GM18909 (cell line): ENCODE data around the gene FADS1.

ENCODE experiments used
- ATAC-seq: cut with Tn5 transposase; IDR thresholded peaks from one replicate; pipeline ENCODE4 v1.9.1; 2021; ENCODE audit warnings: mild to moderate bottlenecking; ENCODE audit not compliant: unreplicated experiment, poor library complexity

FADS1 gene

DNA sequence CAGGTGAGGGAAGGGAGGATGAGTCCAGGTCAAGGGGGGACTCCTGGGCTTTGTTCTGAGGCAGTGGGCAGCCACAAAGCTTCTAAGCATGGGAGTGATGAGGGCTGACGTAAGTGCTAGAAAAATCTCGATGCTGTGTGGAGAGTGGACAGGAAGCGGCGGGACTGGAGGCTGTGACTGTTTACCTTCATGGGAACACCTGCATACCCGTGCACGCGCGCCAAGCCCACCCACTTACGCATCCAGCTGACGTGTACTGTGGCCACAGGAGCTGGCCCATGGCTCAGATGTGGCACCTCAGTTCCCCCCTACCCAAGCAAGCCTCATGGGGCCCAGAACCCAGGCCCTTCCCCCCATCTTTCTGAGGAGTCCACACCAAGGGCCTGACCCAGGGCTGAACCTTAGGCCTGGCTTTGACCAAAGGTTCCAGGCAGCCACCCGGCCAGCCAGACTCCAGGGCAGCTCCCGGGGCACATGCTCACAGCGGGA is 50.4 kb downstream of the FADS1 start:
- no peak for ATAC-seq

DNA sequence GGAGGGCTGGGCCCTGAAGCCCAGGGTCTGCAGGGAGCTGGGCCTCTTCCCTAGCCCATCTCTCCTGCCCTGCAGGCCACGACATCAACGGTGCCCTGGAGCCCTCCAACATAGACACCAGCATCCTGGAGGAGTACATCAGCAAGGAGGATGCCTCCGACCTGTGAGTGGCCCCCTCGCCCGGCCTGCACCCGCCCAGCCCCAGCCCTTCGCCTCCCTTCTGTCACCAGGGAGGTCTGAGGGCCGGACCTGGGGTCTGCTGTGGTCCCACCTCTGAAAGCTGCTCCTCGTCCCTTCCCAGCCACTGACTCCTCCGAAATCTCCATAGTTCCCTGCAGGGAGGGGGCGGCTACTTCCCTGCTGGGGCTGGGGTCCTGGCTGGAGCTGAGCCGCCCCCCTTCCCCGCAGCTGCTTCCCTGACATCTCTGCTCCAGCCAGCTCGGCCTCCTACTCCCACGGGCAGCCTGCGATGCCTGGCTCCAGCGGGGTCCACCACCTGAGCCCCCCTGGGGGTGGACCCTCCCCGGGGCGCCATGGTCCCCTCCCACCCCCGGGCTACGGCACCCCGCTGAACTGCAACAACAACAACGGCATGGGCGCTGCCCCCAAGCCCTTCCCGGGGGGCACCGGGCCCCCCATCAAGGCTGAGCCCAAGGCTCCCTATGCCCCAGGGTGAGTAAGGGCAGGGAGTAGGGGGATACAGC is 51.1 kb downstream of the FADS1 start:
- ATAC-seq: no peak

DNA sequence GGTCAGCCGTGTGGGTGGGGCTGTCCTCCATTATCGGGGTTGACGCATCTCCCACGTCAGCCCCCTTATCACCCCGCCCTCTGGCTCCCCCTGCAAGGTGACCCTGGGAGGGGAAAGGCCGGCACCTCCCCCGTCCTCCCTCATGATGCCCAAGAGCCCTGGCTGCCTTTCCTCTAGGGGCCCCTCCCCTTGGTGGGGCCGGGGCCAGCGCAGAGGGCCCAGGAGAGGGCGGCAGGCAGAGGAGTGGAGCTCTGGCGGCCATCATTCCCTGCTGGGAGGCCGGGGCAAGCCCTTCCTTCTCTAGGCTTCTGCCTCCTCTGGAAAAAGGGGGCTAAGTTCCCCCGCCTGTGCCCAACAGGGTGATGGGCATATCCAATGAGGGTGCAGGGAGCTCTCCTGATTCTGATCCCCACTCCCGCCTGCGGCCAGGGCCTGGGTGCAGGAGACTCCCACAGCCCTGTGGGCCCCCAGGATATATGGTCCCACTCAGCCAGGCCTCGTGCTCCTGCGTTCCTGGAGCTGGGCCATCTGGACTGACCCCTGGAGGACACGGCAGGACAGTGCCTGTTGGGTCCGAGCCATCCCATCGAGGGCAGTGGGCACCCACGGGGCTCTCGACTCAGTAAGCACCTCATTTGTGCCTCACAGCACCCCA is 52.1 kb downstream of the FADS1 start:
- no peak for ATAC-seq

DNA sequence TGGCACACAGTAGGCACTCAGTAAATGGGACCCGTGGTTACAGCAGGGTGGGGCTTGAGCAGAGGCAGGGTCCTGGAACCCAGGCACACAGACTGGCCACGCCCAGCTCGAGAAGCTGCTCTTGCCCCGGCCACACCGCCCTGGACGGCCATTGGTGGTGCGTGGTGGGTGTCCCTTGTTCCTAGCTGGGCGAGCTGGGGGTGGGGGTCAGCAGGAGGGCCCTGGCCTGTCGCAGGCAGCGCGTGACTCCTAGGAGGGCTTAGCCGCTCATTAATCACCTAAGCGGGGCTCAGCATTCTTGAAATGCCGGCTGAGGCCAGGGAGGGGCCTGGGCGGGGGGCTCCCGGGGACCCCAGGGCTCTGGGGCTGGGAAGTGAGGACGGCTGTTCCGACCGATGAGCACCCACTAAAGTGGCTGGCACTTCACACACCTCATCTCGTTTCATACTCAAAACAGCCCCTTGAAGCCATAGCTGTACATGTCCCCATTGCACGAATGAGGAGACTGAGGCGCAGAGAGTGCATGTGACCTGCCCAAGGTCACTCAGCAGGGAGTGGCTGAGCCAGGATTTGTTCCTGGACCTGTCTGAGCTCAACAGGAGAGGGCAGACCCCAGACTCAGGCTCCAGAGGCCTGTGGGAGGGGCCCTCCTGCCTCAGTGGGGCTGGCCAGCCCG is 52.7 kb downstream of the FADS1 start:
- no peak for ATAC-seq

DNA sequence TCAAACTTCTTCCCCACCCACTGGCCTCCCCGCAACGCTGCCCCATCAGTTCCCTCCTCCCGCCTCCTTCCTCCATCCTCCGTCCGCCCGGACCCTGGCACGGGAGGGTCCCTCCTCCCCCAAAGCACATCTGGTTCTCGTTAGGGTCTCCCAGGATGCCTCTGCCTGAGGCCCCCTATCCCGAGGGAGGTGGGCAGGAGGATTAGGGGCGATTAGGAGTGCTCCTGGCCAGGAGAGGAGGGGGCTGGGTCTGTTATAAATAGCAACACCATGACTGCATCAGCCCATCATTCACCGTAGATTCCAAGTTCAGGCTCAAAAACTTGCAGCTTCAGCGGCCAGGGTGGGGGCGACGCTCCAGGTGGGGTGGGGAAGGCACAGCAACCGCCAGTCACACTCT is 54.0 kb downstream of the FADS1 start:
- no peak for ATAC-seq

DNA sequence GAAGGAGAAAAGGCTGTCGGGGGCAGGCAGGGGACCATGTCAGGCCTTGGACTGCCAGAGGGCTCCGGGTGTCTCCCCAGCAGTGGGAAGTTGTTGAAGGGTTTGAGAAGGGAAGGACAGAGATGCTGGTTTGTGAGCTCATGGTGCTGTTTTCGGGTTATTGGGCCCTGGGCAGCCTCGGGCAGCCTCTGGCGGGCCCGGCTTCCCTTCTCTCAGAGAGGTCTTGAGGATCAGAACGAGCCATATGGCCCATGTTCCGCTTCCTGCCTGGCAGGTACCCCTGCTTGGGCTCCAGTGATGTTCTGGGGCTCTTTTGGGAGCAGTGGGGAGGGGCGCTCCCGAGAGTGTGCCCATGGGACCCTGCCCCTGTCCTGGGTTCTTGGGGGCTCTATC is 54.6 kb downstream of the FADS1 start:
- no peak for ATAC-seq

DNA sequence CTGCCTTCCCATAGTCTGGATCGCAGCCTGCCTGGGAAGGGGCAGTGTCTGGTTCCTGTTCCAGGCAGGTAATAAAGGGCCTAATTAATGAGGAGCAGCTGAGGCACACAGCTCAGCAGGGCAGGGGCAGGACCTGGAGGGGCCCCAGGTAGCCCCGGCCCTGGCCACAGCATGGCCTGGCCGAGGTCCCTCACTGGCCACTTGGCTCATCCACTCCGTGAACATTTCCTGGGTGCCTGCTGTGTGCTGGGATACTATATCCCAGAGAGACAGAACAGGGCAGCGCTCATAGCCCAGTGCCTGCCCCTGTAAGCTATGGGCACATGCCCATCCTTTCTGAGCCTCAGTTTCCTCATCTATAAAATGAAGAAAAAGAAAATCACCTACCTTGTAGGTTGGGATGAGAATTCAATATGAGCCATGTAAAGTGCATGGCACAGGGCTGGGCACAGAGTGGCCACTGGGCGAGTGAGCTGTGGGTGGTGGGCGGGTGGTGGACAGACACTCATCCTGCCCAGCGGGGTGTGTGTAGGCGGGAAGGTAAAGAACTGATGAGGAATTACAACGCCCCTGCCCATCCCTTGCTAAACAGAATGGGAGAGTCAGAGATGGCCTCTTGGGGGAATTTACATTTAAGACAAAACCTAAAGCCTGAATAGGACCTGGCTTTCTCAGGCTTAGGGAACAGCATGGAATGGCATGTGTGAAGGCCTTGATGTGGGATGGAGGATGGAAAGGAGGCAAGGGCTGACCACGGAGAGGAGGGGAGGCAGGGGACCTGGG is 55.2 kb downstream of the FADS1 start:
- no peak for ATAC-seq

DNA sequence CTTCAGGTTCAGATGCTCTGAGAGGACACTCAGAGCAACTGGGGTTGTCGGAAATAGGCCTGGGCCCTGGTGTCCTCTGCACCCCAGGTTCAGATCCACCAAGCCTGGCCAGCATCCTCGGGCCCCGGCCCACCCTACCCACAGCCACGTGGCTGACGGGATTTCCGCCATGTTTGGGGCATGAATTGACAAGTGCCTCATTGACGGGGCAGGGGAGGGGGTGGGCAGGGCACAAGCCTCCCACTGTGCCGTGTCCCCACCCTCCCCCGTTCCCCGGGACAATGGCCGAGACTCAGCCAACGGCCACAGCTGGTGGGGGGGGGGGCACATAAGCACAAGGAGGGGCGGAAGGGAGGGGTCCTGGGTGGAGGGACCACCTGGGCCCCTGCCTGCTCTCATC is 55.9 kb downstream of the FADS1 start:
- no peak for ATAC-seq

DNA sequence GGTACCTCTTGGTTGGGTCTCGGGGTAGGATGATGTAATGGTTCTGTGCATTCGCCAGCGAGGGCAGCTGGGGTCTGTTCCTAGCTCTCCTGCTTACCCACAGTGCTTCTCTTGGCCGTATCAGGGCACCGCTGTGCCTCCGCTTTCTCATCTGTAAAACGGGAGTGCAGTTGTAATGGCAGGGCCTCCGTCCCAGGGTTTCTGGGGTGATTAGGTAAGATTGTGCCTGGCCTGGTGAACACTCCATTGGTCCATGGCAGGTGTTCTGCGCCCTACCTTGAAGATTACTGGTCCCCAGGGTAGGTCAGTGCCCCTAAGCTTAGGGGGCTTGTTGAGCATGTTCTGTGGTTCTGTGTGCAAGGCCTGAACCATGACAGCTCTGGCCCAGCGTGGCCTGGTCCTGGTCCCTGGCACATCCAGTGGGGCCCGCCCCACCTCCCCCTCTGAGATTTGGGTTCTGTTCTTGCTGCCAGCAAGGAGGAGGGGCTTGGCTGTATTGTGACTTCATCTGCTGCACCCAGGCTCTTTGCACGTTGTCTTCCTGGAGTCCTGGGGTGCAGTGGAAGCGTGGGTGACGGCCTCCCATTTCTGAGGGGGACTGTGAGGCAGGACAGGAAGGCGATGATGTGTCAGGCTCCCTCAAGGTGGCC is 59.5 kb downstream of the FADS1 start:
- ATAC-seq: no peak

DNA sequence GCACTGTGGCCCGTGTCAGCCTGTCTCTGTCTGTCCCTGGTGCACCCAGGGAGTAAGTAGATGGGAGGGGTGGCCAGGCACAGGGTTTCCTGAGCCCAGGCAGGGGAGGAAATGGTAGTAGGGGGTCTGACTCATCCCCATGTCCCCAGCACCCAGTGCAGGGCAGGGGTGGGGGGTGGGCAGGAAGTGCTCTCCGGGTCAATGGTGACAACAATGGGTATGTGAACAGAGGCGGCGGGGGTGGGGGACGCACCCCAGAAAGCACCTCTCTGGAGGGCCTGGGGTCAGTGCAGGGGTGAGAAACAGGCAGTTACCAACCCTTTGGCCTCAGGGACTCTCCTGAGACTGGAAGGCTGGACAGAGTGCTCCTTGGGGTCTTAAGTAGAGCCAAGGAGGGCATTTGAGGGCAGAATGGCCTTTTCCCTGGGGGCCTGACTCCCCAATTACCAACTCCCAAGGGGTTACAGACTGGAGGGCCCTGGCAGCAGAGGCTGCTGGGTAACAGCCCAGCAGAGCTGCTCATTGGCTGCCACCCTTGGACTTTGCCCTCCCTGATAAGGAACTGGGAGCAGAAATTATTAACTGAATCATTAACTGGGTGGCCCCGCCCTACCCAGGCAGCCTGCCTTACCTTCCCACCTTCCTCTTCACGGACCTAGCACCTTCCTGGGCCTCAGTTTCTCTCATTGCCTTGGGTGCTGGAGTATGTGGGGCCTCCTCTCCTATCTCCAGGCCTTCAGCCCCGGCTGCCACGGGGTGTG is 60.2 kb downstream of the FADS1 start:
- peak; percentile 56 for ATAC-seq

DNA sequence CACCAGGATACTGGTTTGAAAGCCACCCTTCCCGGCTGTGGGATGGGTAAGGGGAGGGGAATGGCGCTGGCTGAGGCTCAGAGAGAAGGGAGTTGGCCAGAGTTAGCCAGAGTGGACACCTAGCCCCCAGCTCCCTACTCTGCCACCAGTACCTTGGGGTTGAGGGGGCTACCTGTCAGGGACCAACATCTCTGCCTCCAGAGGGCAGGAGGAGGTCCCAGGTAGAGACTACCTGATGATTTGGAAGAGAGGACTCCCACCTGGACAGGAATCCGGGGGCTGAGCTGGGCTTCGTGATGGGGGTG is 60.7 kb downstream of the FADS1 start:
- no peak for ATAC-seq

DNA sequence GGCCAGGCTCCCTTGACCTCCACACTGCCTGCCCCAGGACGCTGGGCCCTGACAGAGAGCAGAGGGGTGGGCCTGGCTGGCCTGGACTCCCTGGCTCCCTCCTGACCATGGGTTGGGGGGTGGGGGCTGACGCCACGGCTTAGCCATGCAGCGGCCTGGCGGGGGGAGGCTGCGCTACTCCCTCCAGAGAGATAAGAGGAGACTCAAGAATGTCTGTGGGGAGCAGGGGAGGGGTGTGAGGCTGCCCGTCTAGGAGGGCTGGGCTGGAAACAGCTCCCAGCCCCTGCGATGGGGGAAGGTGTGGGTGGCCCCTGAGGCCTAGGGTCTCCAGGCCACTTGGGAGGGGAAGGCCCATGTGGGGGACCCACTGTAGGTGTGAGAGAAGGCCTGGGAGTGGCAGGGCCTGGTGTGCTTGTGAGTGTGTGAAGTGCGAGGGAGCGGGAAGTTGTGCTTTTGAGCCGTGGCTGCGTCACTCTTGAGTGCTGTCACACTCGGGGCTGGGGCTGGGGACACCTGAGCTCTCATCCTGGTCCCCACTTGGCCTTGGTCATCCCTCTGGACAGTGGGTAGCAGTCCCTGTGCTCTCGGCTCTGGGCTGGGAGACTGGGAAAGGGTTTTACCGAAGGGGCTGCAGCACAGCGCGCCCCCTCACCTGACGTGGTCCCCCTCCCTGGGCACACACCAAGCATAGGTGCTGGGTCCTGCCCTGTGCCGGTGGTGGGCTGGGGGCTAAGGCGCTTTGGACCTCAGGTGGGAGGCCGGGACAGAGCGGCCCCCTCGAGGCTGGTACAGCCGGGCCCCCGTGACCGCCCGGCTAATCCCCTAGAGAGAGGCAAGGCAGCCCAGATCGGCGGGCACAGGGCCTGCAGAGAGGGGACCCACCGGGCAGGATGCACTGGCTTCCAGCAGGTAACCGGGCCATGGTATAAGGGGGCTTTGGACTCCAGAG is 62.0 kb downstream of the FADS1 start:
- no peak for ATAC-seq

DNA sequence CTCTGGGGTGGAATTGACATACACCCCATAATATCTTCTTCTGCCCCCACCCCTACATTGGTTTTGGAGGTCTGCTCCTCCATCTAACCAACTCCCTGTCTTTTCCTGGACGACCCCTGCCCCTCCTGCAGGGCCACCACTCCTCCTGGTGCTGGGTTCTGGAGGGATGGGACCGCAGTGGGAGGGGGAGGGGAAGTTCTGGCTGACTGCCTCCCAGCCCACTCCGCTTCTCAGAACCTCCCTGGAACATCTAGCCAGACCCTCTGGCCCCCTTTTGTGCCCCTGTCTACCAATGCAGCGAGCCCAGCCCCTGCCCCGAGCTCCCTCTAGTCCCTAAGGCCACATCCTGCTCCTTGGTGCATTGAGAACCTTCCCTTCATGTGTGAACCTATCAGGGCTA is 63.1 kb downstream of the FADS1 start:
- no peak for ATAC-seq

DNA sequence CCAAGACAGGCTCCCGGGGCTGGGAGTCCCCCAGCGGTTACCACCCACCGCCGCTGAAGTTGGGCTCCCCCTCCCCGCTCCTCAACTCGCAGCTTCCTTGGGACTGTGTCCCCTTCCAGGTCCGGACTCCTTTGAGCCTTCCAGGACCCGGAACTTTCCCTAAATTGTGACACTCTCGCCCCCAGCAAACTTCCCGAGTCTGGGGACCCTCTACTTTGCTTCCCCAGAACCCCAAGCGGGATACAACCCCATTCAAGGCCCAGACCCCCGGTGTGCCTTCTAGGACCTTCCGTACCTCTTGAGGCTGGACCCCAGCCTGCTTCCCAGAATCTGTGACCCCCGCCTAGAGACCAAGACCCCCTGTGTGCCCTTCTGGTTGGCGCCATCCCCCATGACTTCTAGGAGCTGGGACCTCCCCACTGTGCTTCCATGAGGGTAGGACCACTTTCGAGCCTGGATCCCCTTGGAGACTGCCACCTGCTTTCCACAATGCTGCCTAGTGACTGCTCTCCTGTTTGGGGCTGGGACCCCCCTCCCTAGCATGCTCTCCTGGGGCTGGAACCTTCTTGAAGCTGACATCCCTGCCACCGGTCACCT is 63.8 kb downstream of the FADS1 start:
- ATAC-seq: no peak

DNA sequence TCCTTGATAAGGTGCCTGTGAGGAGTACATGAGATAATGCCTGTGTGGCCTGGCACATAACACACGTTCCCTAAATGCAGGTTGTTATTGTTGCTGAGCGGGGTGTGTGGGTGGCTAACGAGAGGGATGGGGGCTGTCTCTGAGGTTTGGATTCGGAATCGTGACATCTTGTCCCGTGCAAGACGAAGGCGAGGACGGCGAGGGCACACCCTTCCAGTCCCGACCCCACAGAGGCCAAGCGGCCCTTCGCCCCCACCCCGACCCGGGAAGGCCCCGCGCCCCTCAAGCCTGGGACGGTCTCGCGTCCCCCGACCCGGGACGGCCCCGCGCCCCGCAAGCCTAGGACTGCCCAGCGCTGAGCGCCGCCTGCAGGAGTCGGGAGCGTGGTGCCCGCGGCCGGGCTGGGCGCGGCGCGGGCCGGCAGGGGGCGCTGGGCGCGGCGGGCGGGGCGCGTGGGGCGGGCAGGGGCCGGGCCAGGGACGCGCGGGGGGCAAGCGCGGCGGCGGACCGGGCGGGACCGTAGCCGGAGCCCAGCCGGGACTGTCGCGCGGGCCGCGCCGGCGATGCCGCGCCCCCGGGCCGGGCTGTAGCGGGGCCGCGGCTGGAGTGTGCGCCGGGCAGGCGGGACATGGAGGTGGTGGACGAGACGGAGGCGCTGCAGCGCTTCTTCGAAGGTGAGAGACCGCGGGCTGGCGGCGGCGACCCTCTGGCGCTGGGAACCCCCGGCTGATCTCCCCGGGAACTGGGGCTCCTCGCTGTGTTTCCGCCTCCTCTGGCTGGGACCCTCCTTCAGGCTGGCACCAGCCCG is 64.5 kb downstream of the FADS1 start, which contains the start of gene MYRF:
TSS of gene MYRF (plus strand) at position 520 of the 808 bp plus-strand sequence. CDS start at position 629, 109 bp downstream.
- peak; percentile 37 for ATAC-seq

DNA sequence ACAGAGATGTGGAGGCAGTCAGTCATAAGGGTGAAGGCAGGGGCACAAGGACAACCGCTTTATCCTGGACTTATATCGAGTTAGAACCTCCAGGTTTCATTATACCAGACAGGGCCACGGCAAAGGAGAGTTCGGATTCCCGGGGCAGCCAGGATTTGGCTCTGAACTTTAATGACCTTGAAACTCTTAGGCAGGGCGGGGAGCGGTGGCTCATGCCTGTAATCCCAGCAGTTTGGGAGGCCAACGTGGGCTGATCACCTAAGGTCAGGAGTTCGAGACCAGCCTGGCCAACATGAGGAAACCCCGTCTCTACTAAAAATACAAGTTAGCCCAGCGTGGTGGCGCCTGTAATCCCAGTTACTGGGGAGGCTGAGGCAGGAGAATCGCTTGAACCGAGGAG is 65.4 kb downstream of the FADS1 start:
- no peak for ATAC-seq

DNA sequence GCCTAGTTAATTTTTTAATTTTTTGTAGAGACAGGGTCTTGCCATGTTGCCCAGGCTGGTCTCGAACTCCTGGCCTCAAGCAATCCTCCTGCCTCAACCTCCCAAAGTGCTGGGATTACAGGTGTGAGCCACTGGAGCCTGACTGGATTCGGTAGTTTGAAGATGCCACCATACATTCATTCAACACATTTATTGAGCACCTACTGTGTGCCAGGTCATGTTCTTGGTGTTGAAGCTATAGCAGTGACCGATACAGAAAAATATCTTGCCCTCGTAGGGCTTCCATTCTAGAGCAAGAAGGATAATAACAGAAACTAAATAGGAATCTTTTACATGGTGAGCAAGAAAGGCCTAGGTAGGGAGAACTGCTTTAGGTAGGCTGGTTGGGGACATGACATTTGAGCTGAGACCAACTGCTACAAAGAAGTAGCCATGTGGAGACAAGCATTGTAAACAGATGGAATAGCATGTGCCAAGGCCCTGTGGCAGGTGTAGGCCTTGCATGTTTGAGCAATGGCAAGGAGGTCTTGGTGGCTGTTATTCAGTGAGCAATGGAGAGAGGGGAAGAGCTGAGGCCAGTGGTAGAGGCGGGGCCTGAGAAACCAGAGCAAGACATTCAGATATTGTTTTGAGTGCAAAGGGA is 66.1 kb downstream of the FADS1 start:
- ATAC-seq: no peak
